ENCODE results near the gene FBXO40.

DNA sequence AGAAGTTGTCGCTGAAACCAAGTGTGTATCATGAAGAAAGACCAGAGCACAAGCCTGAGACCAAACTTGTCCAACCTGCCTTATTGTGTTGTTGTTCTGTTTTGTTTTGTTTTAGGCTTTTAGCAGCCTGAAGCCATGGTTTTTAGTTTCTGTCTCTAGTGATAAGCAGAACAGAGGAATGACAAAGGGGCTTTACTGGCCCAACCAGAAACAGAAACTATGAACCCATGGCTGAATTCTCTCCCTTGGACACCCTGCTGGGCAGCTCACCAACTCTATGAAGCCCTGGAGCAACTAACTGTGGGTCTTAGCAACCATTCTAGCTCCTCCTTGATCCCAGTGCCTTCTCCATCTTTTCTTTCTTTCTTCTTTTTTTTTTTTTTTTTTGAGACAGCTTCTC lies 37.2 kb downstream of the FBXO40 start:
- TF ChIP-seq, protein P1, sequence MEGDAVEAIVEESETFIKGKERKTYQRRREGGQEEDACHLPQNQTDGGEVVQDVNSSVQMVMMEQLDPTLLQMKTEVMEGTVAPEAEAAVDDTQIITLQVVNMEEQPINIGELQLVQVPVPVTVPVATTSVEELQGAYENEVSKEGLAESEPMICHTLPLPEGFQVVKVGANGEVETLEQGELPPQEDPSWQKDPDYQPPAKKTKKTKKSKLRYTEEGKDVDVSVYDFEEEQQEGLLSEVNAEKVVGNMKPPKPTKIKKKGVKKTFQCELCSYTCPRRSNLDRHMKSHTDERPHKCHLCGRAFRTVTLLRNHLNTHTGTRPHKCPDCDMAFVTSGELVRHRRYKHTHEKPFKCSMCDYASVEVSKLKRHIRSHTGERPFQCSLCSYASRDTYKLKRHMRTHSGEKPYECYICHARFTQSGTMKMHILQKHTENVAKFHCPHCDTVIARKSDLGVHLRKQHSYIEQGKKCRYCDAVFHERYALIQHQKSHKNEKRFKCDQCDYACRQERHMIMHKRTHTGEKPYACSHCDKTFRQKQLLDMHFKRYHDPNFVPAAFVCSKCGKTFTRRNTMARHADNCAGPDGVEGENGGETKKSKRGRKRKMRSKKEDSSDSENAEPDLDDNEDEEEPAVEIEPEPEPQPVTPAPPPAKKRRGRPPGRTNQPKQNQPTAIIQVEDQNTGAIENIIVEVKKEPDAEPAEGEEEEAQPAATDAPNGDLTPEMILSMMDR (IDR thresholded peaks at IDR 0.05; ENCODE audit: low read depth, low read length, poor library complexity, severe bottlenecking), result no peak
- TF ChIP-seq EZH2phosphoT487 (IDR thresholded peaks at IDR 0.05; ENCODE audit: borderline replicate concordance, low read length), result no peak
